GM23338 (cell line): ENCODE results near the gene CNOT8.
A peak's percentile ranks its signal among the peaks of the same experiment; 100 is the strongest.

ENCODE experiments used
- CTCF ChIP-seq, 2 experiments: fragments of 200-600 bp in 1 of 2; sonication (generic) in 1 of 2; conservative IDR thresholded peaks; 2 replicates each; pipeline versions ENCODE4 v1.5.1 to v1.6.1; 2016 to 2017; ENCODE audit warnings: antibody characterized with exemption in 2 of 2, low read depth in 2 of 2, mild to moderate bottlenecking in 2 of 2, moderate library complexity in 1 of 2
- ETS1 ChIP-seq: IDR thresholded peaks from 2 replicates; pipeline ENCODE4 v1.6.1; 2016; ENCODE audit warnings: antibody characterized with exemption
- EZH2 ChIP-seq: fragments of 200-600 bp; sonication (generic); IDR thresholded peaks from one replicate; pipeline ENCODE4 v1.8.0; 2017; ENCODE audit warnings: antibody characterized with exemption, mild to moderate bottlenecking, low read depth; ENCODE audit not compliant: unreplicated experiment
- EZH2phosphoT487 ChIP-seq: fragments of 200-600 bp; sonication (generic); IDR thresholded peaks from one replicate; pipeline ENCODE4 v1.8.1; 2018; ENCODE audit warnings: antibody characterized with exemption; ENCODE audit not compliant: unreplicated experiment
- POLR2AphosphoS5 ChIP-seq: IDR thresholded peaks from 2 replicates; pipeline ENCODE4 v1.6.1; 2016; ENCODE audit warnings: antibody characterized with exemption, low read depth
- REST ChIP-seq: IDR thresholded peaks from one replicate; pipeline ENCODE4 v1.6.1; 2018; ENCODE audit warnings: antibody characterized with exemption; ENCODE audit not compliant: unreplicated experiment
- STAT1 ChIP-seq: IDR thresholded peaks from one replicate; pipeline ENCODE4 v1.6.1; 2016; ENCODE audit warnings: antibody characterized with exemption; ENCODE audit not compliant: unreplicated experiment
- ZNF331 ChIP-seq: fragments of 250-450 bp; sonication (Bioruptor Pico); IDR thresholded peaks from 2 replicates; pipeline ENCODE4 v1.5.0; 2020; ENCODE audit warnings: low read depth, mild to moderate bottlenecking, moderate library complexity

GRCh38 chr5:154868702-154869101, 10.3 kb downstream of the CNOT8 start:
- peak; percentile 45 to 60 for TF ChIP-seq CTCF (conservative IDR thresholded peaks at IDR 0.05; ENCODE audit: low read depth in 2 of 2)
- TF ChIP-seq POLR2AphosphoS5: no peak
- TF ChIP-seq EZH2: no peak
- no peak for TF ChIP-seq EZH2phosphoT487
- no peak for TF ChIP-seq ZNF331 (CRISPR knock-in tag)
- no peak for TF ChIP-seq STAT1
- TF ChIP-seq REST: no peak
- TF ChIP-seq ETS1: no peak
